C4-2B (cell line): ENCODE measurements around the gene ARHGAP42.

Experiments used
- CTCF ChIP-seq: fragments of 450-650 bp; conservative IDR thresholded peaks from 2 replicates; pipeline ENCODE4 v1.5.1; 2017; ENCODE audit warnings: mild to moderate bottlenecking
- ZFX ChIP-seq: fragments of 450-650 bp; IDR thresholded peaks from 2 replicates; pipeline ENCODE4 v1.6.1; 2017

- TF ChIP-seq CTCF (no peak), ZFX (no peak)
Observed at GRCh38 chr11:100671471-100671870, 15.6 kb upstream of the ARHGAP42 start.
